GM19467 (cell line): ENCODE measurements around the gene TBC1D20.
A peak's percentile ranks its signal among the peaks of the same experiment; 100 is the strongest.
"Not testable (repeated sequence)": the region's sequence is repeated elsewhere in the genome, so short reads cannot be mapped to it uniquely, and the experiment has no call there.

ENCODE experiments used
- ATAC-seq: cut with Tn5 transposase; IDR thresholded peaks from one replicate; pipeline ENCODE4 v1.9.1; 2021; ENCODE audit warnings: mild to moderate bottlenecking, moderate library complexity; ENCODE audit not compliant: unreplicated experiment

The TBC1D20 gene

GRCh38 chr20:476561-477249 lies 14.4 kb upstream of the TBC1D20 start:
- not testable (repeated sequence) for ATAC-seq

DNA sequence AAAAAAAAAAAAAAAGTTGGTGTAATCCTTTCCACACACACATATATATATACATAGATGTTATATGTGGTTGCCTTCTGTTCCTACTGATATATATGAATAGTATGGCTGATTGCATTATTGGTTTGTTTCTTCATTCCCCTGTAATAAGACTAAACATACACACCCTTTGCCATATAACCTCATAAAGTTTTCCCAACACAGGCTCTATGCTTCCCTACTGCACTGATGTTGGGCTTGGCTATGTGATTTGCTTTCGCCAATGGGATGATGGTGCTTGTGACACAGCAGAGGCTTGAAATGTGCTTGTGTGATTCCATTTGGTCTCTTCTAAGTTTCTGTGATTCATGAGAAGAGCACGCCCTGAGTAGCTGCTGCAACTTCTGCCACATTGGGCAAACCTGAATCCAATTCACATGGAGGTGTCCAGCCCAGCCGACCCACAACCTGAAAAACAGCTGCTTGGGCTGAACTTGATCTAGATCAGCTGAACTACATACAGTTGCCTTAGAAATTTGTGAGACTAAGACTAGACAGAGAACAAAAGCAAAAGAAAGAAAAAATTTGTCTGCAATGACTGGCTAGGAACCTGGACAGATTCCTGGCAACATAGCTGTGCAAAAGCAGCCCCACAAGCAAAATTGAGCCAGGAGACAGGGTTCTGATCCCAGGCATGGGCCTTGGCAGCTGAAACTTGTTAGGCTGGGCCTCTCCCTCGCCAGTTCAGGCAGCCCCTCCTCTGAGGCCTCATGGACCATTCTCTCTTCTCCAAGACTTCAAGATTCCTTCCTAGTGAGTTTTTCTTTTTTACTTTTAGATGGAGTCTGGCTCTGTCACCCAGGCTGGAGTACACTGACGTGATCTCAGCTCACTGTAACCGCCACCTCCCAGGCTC lies 13.4 kb upstream of the TBC1D20 start:
- no peak for ATAC-seq

GRCh38 chr20:474581-474980 lies 12.2 kb upstream of the TBC1D20 start:
- no peak for ATAC-seq

- no peak for ATAC-seq
Measured at GRCh38 chr20:472889-473292, 10.6 kb upstream of the TBC1D20 start.

GRCh38 chr20:472137-472846 lies 10.0 kb upstream of the TBC1D20 start:
- ATAC-seq, result no peak

DNA sequence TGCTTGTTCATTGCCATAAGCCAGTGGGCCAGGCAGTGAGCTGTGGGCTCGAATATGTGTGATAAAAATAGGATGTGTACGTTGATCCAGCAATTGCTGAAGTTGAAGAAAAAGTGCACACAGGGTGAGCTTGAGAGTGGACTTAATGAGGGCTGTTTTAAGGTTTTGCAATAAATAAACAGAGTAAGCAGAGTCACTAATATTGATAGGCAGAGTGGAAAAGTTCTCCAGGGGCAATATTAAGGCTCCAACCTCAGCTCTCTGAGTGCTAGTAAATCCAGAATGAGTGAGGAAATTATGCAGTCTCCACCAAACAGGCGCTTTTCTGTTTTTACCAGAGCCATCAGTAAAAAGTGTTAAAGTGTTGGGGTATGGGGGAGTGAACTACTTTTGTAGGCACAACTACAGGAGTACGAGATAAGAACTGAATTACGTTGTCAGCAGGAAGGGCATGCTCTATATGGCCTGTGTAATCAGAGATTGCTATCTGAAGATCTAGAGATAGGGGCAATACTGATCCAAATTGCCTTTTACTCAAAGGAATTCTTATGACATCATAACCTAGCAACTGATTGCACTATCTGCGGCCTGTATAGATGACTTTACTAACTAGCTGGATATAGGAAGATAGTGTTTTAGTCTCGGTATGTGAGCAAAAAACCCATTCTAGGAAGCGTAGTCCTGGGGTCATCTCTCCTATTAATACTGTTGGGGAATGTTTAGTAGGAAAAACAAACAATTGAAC lies 7.6 kb upstream of the TBC1D20 start:
- no peak for ATAC-seq

GRCh38 chr20:467755-468154 lies 5.4 kb upstream of the TBC1D20 start:
- ATAC-seq, result no peak

DNA sequence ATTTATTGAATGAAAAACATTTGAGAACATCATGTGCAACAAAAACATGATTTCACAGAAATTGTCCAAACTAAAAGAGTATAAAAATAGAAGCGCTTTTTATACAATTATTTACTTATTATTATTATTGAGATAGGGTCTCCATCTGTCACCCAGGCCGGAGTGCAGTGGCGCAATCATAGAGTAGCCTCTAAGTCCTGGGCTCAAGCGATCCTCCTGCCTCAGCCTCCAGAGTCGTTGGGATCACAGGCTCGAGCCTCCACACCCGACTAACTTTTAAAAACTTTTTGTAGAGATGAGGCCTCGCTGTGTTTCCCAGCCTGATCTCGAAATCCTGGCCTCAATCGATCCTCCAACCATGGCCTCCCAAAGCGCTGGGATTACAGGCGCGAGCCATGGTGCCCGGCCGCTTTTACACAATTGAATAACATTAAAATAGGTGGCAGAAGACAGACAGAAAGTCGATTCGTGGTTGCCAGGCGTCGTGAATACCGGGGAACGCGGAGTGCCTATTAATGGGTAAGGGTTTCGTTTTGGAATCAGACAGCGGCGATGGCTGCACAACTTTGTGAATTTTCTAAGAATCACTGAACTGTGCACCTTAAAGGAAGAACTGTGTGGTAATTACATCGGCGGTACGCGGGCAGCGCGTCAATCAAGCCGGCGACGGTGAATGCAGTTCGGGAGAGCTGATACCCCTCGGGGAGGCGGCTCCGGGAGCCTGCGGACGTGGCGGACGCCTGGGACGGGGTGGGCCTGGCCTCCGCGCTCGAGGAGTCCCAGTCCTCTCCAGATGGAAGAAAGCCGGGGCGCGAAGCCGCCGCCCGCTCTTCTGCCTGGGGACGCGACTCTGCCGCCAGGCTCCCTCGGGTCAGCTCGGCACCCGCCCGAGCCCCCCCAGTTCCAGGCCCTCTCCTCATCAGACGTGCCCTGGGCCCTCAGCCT lies 807 bp downstream of the TBC1D20 start:
- peak; percentile 18 for ATAC-seq

DNA sequence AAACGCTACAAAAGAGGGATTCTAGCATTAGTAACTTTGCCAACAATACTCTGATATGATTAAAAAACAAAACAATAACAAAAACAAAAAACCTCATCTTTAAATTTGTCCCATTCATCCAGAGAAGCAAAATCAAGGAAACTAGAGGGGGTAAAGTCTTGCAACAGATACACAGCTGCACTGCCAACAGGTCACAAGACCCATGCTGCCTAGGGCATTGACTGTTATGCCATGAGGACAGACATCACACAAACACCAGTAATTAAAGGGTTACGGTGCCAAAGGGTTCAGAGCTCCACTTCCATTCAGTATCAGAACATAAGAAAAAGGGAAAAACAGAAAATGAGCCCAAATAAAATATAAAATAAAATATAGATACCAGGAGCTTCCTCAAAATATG lies 1.6 kb downstream of the TBC1D20 start:
- no peak for ATAC-seq

- no peak for ATAC-seq
Measured at GRCh38 chr20:460180-460579, 2.2 kb downstream of the TBC1D20 start.

DNA sequence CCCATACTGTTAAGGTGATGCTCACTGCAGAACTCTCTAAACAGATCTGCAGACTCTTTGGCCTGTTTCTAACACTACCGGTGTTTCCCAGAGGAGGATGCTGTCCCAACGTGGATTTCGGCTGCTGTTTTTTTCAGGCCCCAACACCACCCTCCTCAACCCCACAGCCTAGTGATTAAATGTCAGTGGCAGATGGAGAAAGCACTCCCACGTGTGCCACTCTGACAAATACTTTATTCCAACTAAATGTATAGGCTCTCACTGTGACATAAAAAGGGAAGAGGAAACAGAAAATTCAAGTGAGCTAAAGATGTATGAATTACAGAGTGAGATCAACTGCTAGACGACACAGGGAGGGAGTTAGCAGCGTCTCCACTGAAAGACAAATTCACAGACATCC lies 3.6 kb downstream of the TBC1D20 start:
- no peak for ATAC-seq

GRCh38 chr20:454951-455350 lies 7.4 kb downstream of the TBC1D20 start:
- no peak for ATAC-seq

GRCh38 chr20:452021-452420 lies 10.3 kb downstream of the TBC1D20 start:
- ATAC-seq, result not testable (repeated sequence)

DNA sequence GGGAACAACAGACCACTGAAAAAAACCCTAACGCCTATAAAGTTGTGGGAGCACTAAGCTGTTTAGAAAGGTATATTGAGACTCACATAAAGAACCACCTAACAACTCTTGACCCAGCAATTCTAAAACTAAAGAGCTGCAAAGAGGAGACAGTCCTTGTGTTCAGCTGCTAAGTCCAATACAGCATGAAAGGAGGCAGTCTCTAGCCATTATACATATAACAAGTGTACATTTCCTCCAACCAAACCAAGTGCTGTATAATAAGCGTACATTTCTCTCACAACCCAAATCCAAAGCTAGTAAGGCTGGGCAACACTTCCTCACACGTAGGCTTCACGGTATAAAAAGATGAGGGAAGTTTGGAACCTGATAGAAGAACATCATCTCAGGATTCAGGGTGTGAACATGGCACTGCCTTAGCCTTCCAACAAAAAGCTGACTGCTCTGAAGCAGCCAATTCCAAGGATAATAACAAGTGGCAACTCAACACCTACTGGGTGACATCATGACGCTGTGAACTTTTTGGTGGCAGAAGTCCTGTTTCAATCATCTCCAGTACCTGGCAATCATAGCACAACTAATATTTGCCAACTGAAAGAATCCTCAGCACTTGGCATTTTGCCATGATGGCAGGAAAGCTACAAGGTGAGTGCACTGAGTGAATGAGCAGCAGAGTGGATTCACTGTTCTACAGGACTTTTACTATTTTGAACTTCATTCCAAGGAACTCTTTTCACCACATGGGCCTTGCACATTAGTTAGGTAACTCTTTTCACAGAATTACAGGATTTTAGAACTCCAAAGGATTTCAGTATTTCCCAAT lies 16.6 kb downstream of the TBC1D20 start:
- ATAC-seq, result no peak

DNA sequence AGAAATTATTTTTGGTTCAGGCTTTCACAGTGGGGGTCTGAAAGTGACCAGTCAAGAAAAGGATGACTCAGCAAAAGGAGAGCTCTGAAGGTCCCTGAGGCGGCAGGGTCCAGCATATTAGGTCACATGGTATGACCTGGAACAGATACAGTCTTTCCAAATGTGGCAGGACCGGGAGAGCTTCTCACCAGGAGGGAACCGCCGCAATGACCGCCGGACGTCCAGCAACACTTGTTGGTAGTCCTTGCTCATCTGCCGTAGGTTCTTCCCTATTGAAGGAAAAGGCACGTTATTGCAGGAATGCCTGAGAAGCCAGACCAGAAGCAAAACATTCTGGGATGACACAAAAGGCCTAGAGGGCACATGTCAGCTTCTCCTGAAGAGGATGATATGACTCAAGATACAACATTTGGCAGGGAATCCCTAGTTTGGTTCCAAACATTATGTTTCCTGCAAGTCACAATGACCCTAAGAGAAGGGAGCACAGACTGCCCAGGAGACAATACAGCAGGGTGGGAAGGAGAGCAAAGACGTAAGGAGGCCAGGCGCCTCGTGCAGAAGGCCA lies 17.4 kb downstream of the TBC1D20 start:
- ATAC-seq, result no peak

DNA sequence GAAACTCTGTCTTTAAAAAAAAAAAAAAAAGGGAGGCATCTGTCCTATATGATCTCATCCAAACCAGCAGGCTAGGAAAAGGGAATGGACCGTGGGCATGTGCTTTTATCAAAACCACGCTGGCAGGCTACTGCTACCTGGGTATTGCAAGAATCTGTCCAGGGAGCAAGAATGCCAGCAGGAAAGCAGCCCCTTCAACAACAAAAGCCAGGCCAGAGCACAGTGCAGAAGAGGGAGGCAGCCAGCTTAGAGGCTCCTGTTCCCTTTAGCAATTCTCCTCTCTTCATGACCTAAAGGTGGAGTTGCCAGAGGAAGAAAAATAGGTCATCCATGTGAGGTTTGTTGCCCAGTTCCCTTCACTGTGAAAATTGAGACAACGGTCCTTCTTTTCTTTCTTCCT lies 18.2 kb downstream of the TBC1D20 start:
- no peak for ATAC-seq

GRCh38 chr20:443223-443775 lies 19.0 kb downstream of the TBC1D20 start:
- ATAC-seq, result no peak

GRCh38 chr20:440636-441035 lies 21.7 kb downstream of the TBC1D20 start:
- ATAC-seq, result no peak
